Activated CD8-positive, alpha-beta T cell treated with anti-CD3 and anti-CD28 coated beads, Interleukin-2, amount 10 ng/mL, durations not matched to agents 7 days and 5 days (primary cell): Measurements from ENCODE around the gene LPAR6. TPM values are rescaled to one million over a fixed set of nuclear protein-coding genes. Genes with fewer than 3 reads are reported as not detected.

Source experiments
- ATAC-seq: fragments of 150-1000 bp; cut with Tn5 transposase; one replicate; pipeline ENCODE4 v1.10.0; 2021; ENCODE audit warnings: moderate library complexity
- CTCF ChIA-PET: fragments of 350-600 bp; sonication (Branson Sonifier 250); formaldehyde crosslinking; loops from one replicate; lab custom pipeline; 2021; ENCODE audit warnings: antibody characterized with exemption; lab: Charles Lee
- POLR2A ChIA-PET: fragments of 350-600 bp; sonication (Branson Sonifier 250); formaldehyde crosslinking; loops from one replicate; lab custom pipeline; 2021; ENCODE audit warnings: antibody characterized with exemption; lab: Charles Lee
- DNase-seq: peaks from one replicate; pipeline ENCODE4 v3.0.0-alpha.2; 2020
- H3K27ac Mint-ChIP-seq: one replicate; pipeline ENCODE4 v1.8.0; 2021; ENCODE audit warnings: mild to moderate bottlenecking, mixed read lengths
- H3K27me3 Mint-ChIP-seq: one replicate; pipeline ENCODE4 v1.8.0; 2021; ENCODE audit warnings: low read depth, mixed read lengths
- H3K36me3 Mint-ChIP-seq: one replicate; pipeline ENCODE4 v1.8.0; 2021; ENCODE audit warnings: low read depth, mixed read lengths
- H3K4me1 Mint-ChIP-seq: one replicate; pipeline ENCODE4 v1.8.0; 2021; ENCODE audit warnings: low read depth, mixed read lengths
- H3K4me3 Mint-ChIP-seq: one replicate; pipeline ENCODE4 v1.8.0; 2021; ENCODE audit warnings: mild to moderate bottlenecking, mixed read lengths
- H3K9me3 Mint-ChIP-seq: one replicate; pipeline ENCODE4 v1.8.0; 2022; ENCODE audit warnings: mixed read lengths; ENCODE audit not compliant: insufficient read depth
- total RNA-seq, 2 experiments: library from RNA; stranded (reverse); gene quantifications; one replicate each; pipeline ENCODE4 v1.2.3, GENCODE V29; 2021

The LPAR6 gene
- total RNA-seq, 2 experiments from 2014 or later: 47.6 to 50.3 TPM

DNA sequence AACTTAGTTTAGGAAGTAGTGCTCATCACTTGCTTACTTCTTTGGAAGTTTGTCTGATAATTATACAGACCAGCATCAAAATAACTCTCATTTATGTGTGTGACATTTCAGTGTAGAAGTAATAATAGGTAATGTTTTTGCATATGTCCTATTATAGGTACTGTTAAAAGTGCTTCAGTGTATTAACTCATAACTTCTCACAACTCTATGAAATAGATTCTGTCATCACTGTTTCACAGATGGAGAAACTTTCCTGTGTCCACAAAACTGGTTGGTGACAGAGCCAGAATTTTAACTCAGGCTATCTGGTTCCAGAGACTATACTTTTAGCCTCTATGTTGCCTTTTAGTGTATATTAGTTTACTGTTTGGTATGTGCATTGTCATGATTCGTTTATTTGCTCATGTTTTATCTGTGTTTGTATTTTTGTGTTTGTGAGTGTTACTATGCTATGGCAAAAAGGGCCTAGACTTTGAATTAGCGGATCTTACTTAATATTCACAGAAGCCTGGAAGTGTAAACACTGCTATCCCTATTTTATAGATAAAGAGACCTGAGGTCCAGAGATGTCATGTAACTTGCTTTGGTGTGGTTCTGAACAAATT lies 12.7 kb downstream of the LPAR6 start:
- Mint-ChIP-seq H3K27me3 (no peaks in the 10 kb centered on the region), H3K4me3 (no peak overlapping the region), H3K9me3 (peaks cover 9% of the 10 kb centered on the region), H3K27ac (peak overlapping the region; percentile 2), H3K4me1 (peaks cover 57% of the 10 kb centered on the region), H3K36me3 (peaks cover 51% of the 10 kb centered on the region)
- DNase-seq (no peak), ATAC-seq (no peak)
- CTCF ChIA-PET: interaction anchor here (1.0 to 3.1 kb wide), 4 partner anchors 92 to 305 kb away, joined by 3 to 23 read pairs (median 6); partner anchors contain the start of gene MED4
- POLR2A ChIA-PET: interaction anchor here (0.9 to 2.7 kb wide), 2 partner anchors 92 to 214 kb away, joined by 3 to 10 read pairs; no protein-coding TSS in a partner anchor

GRCh38 chr13:48398450-48399095 lies 14.3 kb downstream of the LPAR6 start:
- Mint-ChIP-seq H3K27me3 (no peaks in the 10 kb centered on the region), H3K9me3 (peaks cover 9% of the 10 kb centered on the region), H3K27ac (no peak overlapping the region), H3K4me3 (no peak overlapping the region), H3K4me1 (peaks cover 42% of the 10 kb centered on the region), H3K36me3 (peaks cover 54% of the 10 kb centered on the region)
- ATAC-seq: no peak
- ChIA-PET CTCF (interaction anchor here (1.1 to 3.1 kb wide), 3 partner anchors 107 to 371 kb away, joined by 3 to 23 read pairs (median 4); no protein-coding TSS in a partner anchor), POLR2A (interaction anchor here (1.1 to 1.9 kb wide), 2 partner anchors 94 to 134 kb away, joined by 3 to 8 read pairs; partner anchors contain the start of gene RCBTB2)
- no peak for DNase-seq

DNA sequence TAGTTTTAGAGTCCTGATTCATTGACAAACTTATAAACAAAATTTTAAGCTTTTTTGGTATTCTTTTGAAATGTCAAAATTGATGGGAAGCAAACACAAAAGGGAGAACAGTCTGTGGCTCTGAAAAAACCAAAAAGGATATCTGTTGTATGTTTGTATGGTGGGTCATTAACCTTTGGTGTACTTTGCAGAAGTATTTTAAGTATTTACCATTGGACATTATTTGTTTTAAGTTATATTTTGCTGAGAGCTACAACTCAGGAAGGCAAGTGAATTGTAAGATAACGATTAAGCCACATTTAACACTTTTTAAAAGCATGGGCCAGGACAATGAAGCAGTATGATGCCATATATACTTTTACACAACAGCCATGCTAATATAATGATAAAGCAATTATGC lies 15.2 kb downstream of the LPAR6 start:
- Mint-ChIP-seq H3K9me3 (peaks cover 14% of the 10 kb centered on the region), H3K4me1 (peaks cover 35% of the 10 kb centered on the region), H3K36me3 (peaks cover 59% of the 10 kb centered on the region), H3K27ac (no peak overlapping the region), H3K27me3 (no peaks in the 10 kb centered on the region), H3K4me3 (no peak overlapping the region)
- no peak for DNase-seq
- ChIA-PET POLR2A (interaction anchor here (1.1 to 1.9 kb wide), 2 partner anchors 93 to 135 kb away, joined by 3 to 8 read pairs; partner anchors contain the start of gene RCBTB2), CTCF (interaction anchor here (1.1 to 3.1 kb wide), 3 partner anchors 107 to 371 kb away, joined by 3 to 23 read pairs (median 4); no protein-coding TSS in a partner anchor)
- no peak for ATAC-seq

DNA sequence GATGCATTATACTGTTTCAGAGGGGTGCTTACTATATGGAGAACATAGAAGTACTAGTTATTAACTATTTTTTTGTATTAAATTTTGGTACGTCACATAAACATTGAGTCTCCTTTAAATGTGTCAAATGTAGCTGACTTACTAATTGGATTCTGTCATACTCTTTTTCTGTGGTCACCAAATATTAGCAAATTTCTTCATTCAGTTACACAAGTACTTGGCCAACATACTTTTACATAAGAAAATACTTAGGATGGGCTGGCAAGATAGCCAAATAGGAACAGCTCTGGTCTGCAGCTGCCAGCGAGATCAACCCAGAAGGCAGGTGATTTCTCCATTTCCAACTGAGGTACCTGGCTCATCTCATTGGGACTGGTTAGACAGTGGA lies 19.2 kb downstream of the LPAR6 start:
- POLR2A ChIA-PET: no interaction called here
- Mint-ChIP-seq H3K27ac (no peak overlapping the region), H3K9me3 (peaks cover 19% of the 10 kb centered on the region), H3K36me3 (peaks cover 74% of the 10 kb centered on the region), H3K4me3 (no peak overlapping the region), H3K4me1 (peaks cover 15% of the 10 kb centered on the region), H3K27me3 (no peaks in the 10 kb centered on the region)
- DNase-seq (no peak), ATAC-seq (no peak)
- CTCF ChIA-PET: interaction anchor here (1.7 kb wide), 1 partner anchor 187 kb away, joined by 5 read pairs; no protein-coding TSS in a partner anchor

GRCh38 chr13:48393030-48393697 lies 19.7 kb downstream of the LPAR6 start:
- ChIA-PET POLR2A (no interaction called here), CTCF (no interaction called here)
- DNase-seq: no peak
- H3K9me3 Mint-ChIP-seq: peaks cover 19% of the 10 kb centered on the region
- peaks cover 78% of the 10 kb centered on the region for H3K36me3 Mint-ChIP-seq
- H3K4me3 Mint-ChIP-seq: no peak overlapping the region
- peaks cover 17% of the 10 kb centered on the region for H3K4me1 Mint-ChIP-seq
- no peak for ATAC-seq
- no peak overlapping the region for H3K27ac Mint-ChIP-seq
- H3K27me3 Mint-ChIP-seq: no peaks in the 10 kb centered on the region

DNA sequence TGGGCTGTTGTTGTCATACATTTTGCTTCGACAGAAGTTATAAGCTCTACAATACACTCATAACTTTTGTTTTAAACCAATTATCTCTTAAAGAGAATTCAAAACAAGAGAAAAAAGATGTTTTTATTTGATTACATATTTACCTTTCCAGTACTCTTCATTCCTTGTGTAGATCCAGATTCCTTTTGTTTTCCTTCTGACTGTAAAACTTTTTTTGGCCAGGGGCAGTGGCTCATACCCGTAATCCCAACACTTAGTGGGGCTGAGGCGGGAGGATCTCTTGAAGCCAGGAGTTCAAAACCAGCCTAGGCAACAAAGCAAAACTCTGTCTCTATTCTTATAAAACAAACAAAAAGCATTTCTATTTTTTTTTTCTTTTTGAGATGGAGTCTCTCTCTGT lies 21.7 kb downstream of the LPAR6 start:
- no peak for ATAC-seq
- H3K36me3 Mint-ChIP-seq: peaks cover 77% of the 10 kb centered on the region
- H3K9me3 Mint-ChIP-seq: peaks cover 19% of the 10 kb centered on the region
- no peaks in the 10 kb centered on the region for H3K27me3 Mint-ChIP-seq
- H3K4me3 Mint-ChIP-seq: no peak overlapping the region
- H3K4me1 Mint-ChIP-seq: peaks cover 16% of the 10 kb centered on the region
- no peak overlapping the region for H3K27ac Mint-ChIP-seq
- POLR2A ChIA-PET: no interaction called here
- DNase-seq: no peak
- CTCF ChIA-PET: interaction anchor here (1.2 to 1.3 kb wide), 2 partner anchors 10 to 185 kb away, joined by 3 read pairs; no protein-coding TSS in a partner anchor

GRCh38 chr13:48386816-48387215 lies 26.1 kb downstream of the LPAR6 start:
- Mint-ChIP-seq H3K27me3 (no peaks in the 10 kb centered on the region), H3K27ac (no peak overlapping the region), H3K4me3 (no peak overlapping the region), H3K4me1 (peaks cover 16% of the 10 kb centered on the region), H3K36me3 (peaks cover 63% of the 10 kb centered on the region), H3K9me3 (no peaks in the 10 kb centered on the region)
- CTCF ChIA-PET: interaction anchor here (1.0 kb wide), 1 partner anchor 17 kb away, joined by 3 read pairs; no protein-coding TSS in a partner anchor
- DNase-seq (no peak), ATAC-seq (no peak)
- POLR2A ChIA-PET: no interaction called here

GRCh38 chr13:48383384-48383783 lies 29.5 kb downstream of the LPAR6 start:
- no peak overlapping the region for H3K4me3 Mint-ChIP-seq
- no peaks in the 10 kb centered on the region for H3K27me3 Mint-ChIP-seq
- ChIA-PET CTCF (no interaction called here), POLR2A (no interaction called here)
- no peaks in the 10 kb centered on the region for H3K9me3 Mint-ChIP-seq
- H3K36me3 Mint-ChIP-seq: peaks cover 65% of the 10 kb centered on the region
- H3K4me1 Mint-ChIP-seq: peaks cover 5% of the 10 kb centered on the region
- DNase-seq: no peak
- H3K27ac Mint-ChIP-seq: no peak overlapping the region
- no peak for ATAC-seq

DNA sequence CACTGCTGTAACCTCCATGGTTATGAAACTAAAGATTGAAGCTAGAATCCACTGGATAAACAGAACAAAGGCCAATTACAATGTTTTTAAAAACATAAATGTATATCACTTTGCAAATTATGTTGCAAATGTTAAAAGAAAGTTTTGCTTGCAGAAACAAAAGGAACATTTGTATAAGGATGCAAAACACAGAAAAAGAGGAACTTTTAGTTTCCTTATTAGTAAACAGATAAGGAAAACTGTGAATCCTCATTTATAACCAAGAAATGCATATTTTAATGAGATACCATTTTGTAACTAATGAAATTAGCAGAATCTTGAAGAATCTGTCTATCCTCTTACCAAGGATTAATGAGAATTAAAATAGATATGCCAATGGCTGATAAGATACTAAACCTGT lies 32.3 kb downstream of the LPAR6 start:
- no peaks in the 10 kb centered on the region for H3K9me3 Mint-ChIP-seq
- H3K4me3 Mint-ChIP-seq: no peak overlapping the region
- ATAC-seq: no peak
- POLR2A ChIA-PET: no interaction called here
- H3K4me1 Mint-ChIP-seq: no peaks in the 10 kb centered on the region
- no peaks in the 10 kb centered on the region for H3K27me3 Mint-ChIP-seq
- CTCF ChIA-PET: interaction anchor here (1.0 kb wide), 1 partner anchor 21 kb away, joined by 3 read pairs; no protein-coding TSS in a partner anchor
- peaks cover 60% of the 10 kb centered on the region for H3K36me3 Mint-ChIP-seq
- no peak for DNase-seq
- H3K27ac Mint-ChIP-seq: no peak overlapping the region

DNA sequence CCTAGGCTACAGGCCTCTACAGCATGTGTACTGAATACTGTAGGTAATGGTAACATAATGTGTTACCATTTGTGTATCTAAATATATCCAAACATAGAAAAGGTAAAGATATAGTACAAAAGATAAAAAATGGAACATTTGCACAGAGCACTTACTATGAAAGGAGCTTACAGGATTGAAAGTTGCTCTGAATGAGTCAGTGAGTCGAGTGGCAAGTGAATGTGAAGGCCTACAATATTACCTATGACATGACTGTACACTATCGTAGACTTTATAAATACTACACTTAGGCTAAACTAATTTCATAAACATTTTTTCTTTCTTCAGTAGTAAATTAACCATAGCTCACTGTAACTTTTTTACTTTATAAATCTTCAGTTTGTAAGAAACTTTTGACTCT lies 35.1 kb downstream of the LPAR6 start:
- Mint-ChIP-seq H3K4me1 (no peaks in the 10 kb centered on the region), H3K36me3 (peaks cover 60% of the 10 kb centered on the region), H3K27ac (no peak overlapping the region), H3K27me3 (no peaks in the 10 kb centered on the region), H3K9me3 (no peaks in the 10 kb centered on the region), H3K4me3 (no peak overlapping the region)
- ChIA-PET POLR2A (no interaction called here), CTCF (interaction anchor here (0.6 to 0.9 kb wide), 2 partner anchors 202 to 249 kb away, joined by 3 to 5 read pairs; no protein-coding TSS in a partner anchor)
- ATAC-seq (no peak), DNase-seq (no peak)

DNA sequence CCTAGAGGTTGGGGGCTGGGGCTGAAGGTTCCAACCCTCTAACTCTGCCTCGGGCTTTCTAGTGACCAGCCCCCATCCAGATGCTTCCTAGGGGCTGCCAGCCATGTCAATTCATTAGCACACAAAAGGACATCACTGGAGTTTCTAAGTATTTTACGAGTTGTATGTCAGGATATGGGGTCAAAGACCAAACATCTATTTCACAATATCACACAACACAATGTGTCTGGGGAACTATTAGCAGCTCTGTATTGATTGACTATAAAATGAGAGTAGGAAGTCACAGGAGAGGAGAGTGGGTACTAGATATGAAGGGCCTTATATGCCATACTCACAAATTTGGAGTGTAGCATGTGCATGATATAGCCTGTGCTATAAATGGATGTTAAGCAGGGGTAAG lies 42.1 kb downstream of the LPAR6 start:
- ChIA-PET CTCF (no interaction called here), POLR2A (no interaction called here)
- no peaks in the 10 kb centered on the region for H3K27me3 Mint-ChIP-seq
- H3K36me3 Mint-ChIP-seq: peaks cover 57% of the 10 kb centered on the region
- H3K4me1 Mint-ChIP-seq: no peaks in the 10 kb centered on the region
- DNase-seq (no peak), ATAC-seq (no peak)
- no peaks in the 10 kb centered on the region for H3K9me3 Mint-ChIP-seq
- no peak overlapping the region for H3K27ac Mint-ChIP-seq
- no peak overlapping the region for H3K4me3 Mint-ChIP-seq
